K562 (cell line): ENCODE data around the gene AKAP6. TPM values are rescaled to one million over a fixed set of nuclear protein-coding genes. Genes with fewer than 3 reads are reported as not detected.

ENCODE experiments used
- ATAC-seq: fragments of 200-7000 bp; cut with Tn5 transposase; 3 replicates; pipeline ENCODE4 v1.9.1; 2020; ENCODE audit warnings: moderate library complexity
- BruUV-seq: library from RNA; stranded (reverse); fragments of 400-500 nt; replicated peaks from 2 replicates; lab custom pipeline; 2021; lab: Mats Ljungman, UMichigan
- CTCF ChIA-PET: fragments of 300-600 bp; formaldehyde crosslinking; extraction: SDS; loops from one replicate; lab custom pipeline; 2021; ENCODE audit warnings: low intra/inter-chr PET ratio; lab: Yijun Ruan, JAX
- POLR2A ChIA-PET: fragments of 300-600, 350-650 bp; sonication (Branson Sonifier 250); formaldehyde crosslinking; extraction: SDS; loops from one replicate; lab custom pipeline; 2021; ENCODE audit warnings: antibody characterized with exemption, inconsistent platforms; lab: Yijun Ruan, JAX
- DNase-seq, 4 experiments: peaks; one replicate each; pipeline versions ENCODE4 v3.0.0 to v3.0.0-alpha.2; 2011 to 2018; ENCODE audit warnings: low spot score in 3 of 4, mixed read lengths in 3 of 4; ENCODE audit errors: extremely low read depth in 1 of 4
- FAIRE-seq: peaks from 2 replicates; lab custom pipeline; 2011; peaks lifted over from hg19 to GRCh38; lab: Jason Lieb, UNC
- H2AFZ ChIP-seq: 2 replicates; pipeline ENCODE4 v1.6.0; 2011; ENCODE audit warnings: low read depth, low read length, control low read depth, inconsistent platforms
- H3K27ac ChIP-seq: fragments of 200-600 bp; 3 replicates; pipeline ENCODE4 v1.8.0; 2011; ENCODE audit warnings: low read depth, mild to moderate bottlenecking, control low read depth, inconsistent platforms, low read length, moderate library complexity, mixed read lengths; ENCODE audit errors: extremely low read depth
- H3K27me3 ChIP-seq, 2 experiments: fragments of 300-600 bp in 1 of 2; 2 replicates in 1 of 2; 3 replicates in 1 of 2; pipeline versions ENCODE4 v1.6.0 to v1.8.0; 2011; ENCODE audit warnings: inconsistent platforms in 2 of 2, low read length in 2 of 2, mild to moderate bottlenecking in 1 of 2, mixed read lengths in 1 of 2, moderate library complexity in 1 of 2; ENCODE audit not compliant: control insufficient read depth in 2 of 2, insufficient read depth in 2 of 2
- H3K36me3 ChIP-seq: fragments of 300-600 bp; 3 replicates; pipeline ENCODE4 v1.8.0; 2011; ENCODE audit warnings: mild to moderate bottlenecking, low read length, inconsistent platforms; ENCODE audit not compliant: control insufficient read depth, insufficient read depth
- H3K4me1 ChIP-seq, 2 experiments: fragments of 200-600 bp in 1 of 2; replicated peaks in 1 of 2; 2 replicates in 1 of 2; 3 replicates in 1 of 2; pipeline versions ENCODE4 v1.5.1 to v1.8.0; 2011; ENCODE audit warnings: inconsistent platforms in 2 of 2, low read length in 2 of 2, mild to moderate bottlenecking in 1 of 2, mixed read lengths in 1 of 2, moderate library complexity in 1 of 2; ENCODE audit not compliant: control insufficient read depth in 2 of 2, insufficient read depth in 2 of 2
- H3K4me2 ChIP-seq: 2 replicates; pipeline ENCODE4 v1.6.1; 2011; ENCODE audit warnings: low read length, control low read depth, inconsistent platforms, mixed read lengths; ENCODE audit not compliant: insufficient read depth
- H3K4me3 ChIP-seq: fragments of 200-600 bp; sonication (generic), shearing (Covaris generic); 2 replicates; pipeline ENCODE4 v1.5.1; 2016; ENCODE audit warnings: control low read depth, inconsistent platforms
- H3K79me2 ChIP-seq: fragments of 200-600 bp; 3 replicates; pipeline ENCODE4 v1.8.0; 2011; ENCODE audit warnings: low read length, inconsistent platforms; ENCODE audit not compliant: control insufficient read depth, insufficient read depth
- H3K9ac ChIP-seq, 2 experiments: 2 replicates each; pipeline versions ENCODE4 v1.6.0 to v1.6.1; 2011; ENCODE audit warnings: low read depth in 2 of 2, low read length in 2 of 2, control low read depth in 1 of 2, inconsistent platforms in 1 of 2, mild to moderate bottlenecking in 1 of 2, mixed read lengths in 1 of 2; ENCODE audit not compliant: insufficient read depth in 1 of 2
- H3K9me1 ChIP-seq: one replicate; pipeline ENCODE4 v1.6.0; 2011; ENCODE audit warnings: inconsistent platforms, mild to moderate bottlenecking, low read length, moderate library complexity; ENCODE audit not compliant: control insufficient read depth, insufficient read depth
- H3K9me3 ChIP-seq: replicated peaks from 2 replicates; pipeline ENCODE4 v1.5.1; 2011; ENCODE audit warnings: low read depth, low read length, inconsistent platforms; ENCODE audit not compliant: control insufficient read depth, insufficient read depth
- H4K20me1 ChIP-seq: replicated peaks from 2 replicates; pipeline ENCODE4 v1.6.1; 2011; ENCODE audit warnings: low read length, inconsistent platforms, mixed read lengths; ENCODE audit not compliant: control insufficient read depth, insufficient read depth
- ELK1 ChIP-seq: sonication (generic); formaldehyde crosslinking; IDR thresholded peaks from 2 replicates; pipeline ENCODE4 v1.8.1; 2022; ENCODE audit warnings: missing genetic modification reagents
- HMGN3 ChIP-seq: IDR thresholded peaks from 2 replicates; pipeline ENCODE4 v1.6.1; 2011; ENCODE audit warnings: borderline replicate concordance, low read depth, mild to moderate bottlenecking, mixed read lengths, low read length; ENCODE audit not compliant: insufficient read length; ENCODE audit errors: extremely low read depth
- MBD1 ChIP-seq: fragments of 250-450 bp; sonication (Bioruptor Pico); IDR thresholded peaks from 2 replicates; pipeline ENCODE4 v1.8.0; 2022; ENCODE audit warnings: inconsistent platforms
- MCM7 ChIP-seq, 2 experiments: fragments of 450-650 bp; IDR thresholded peaks; 2 replicates each; pipeline ENCODE4 v1.6.1; 2016 to 2018
- TAL1 ChIP-seq: fragments of 450-650 bp; IDR thresholded peaks from 2 replicates; pipeline ENCODE4 v1.6.1; 2016; ENCODE audit warnings: mild to moderate bottlenecking
- ZNF121 ChIP-seq: sonication (generic); formaldehyde crosslinking; conservative IDR thresholded peaks from 2 replicates; pipeline ENCODE4 v1.8.0; 2022; ENCODE audit warnings: missing genetic modification reagents
- ZNF239 ChIP-seq: fragments of 250-450 bp; sonication (Bioruptor Pico); IDR thresholded peaks from 2 replicates; pipeline ENCODE4 v1.4.0; 2020; ENCODE audit warnings: mild to moderate bottlenecking
- WGBS: fragments of 100-300 bp; shearing (Covaris generic); methylation state at CpG from one replicate; pipeline ENCODE4 v1.1.6; 2016; ENCODE audit warnings: low coverage, mixed read lengths; ENCODE audit not compliant: insufficient coverage; ENCODE audit errors: missing lambda C conversion rate; 5-methylcytosine and 5-hydroxymethylcytosine counted together
- in situ Hi-C: fragments of 300-500 bp; cut with MboI; formaldehyde crosslinking; loops from 4 replicates; pipeline ENCODE4 v1.15.0; 2018; ENCODE audit warnings: inconsistent platforms, mixed read lengths
- intact Hi-C: fragments of 100-400 bp; cut with micrococcal nuclease; formaldehyde crosslinking; loops from 2 replicates; pipeline ENCODE4 v1.14.2; 2022
- polyA plus RNA-seq, 8 experiments: library from polyadenylated mRNA; depleted of rRNA in 4 of 8; stranded (reverse) in 5 of 8; unstranded in 3 of 8; fragments of >200 nt; fragmentation: Nextera tagmentation in 2 of 8; fragmentation: Illumina TruSeq in 1 of 8; extraction: Ambion mirVana in 2 of 8; extraction: Trizol in 1 of 8; gene quantifications; 2 replicates each; pipeline versions ENCODE4 v1.2.1 to v1.2.3, GENCODE V29; 2011 to 2014; ENCODE audit warnings: inconsistent platforms in 1 of 8, missing spikeins in 1 of 8
- total RNA-seq, 7 experiments: library from RNA; depleted of rRNA in 6 of 7; stranded (reverse); fragments of >200 nt in 6 of 7; fragmentation: Illumina TruSeq in 2 of 7; extraction: Trizol in 2 of 7; gene quantifications; 2 replicates each; pipeline versions ENCODE4 v1.2.1 to v1.2.3, GENCODE V29; 2011 to 2021; ENCODE audit warnings: low replicate concordance in 1 of 7
- TF ChIP-seq, protein P1 (sequence below): fragments of 250-450 bp; sonication (Bioruptor Pico); IDR thresholded peaks from 2 replicates; pipeline ENCODE4 v1.4.0; 2020; ENCODE audit warnings: mild to moderate bottlenecking
- TF ChIP-seq, protein P2 (sequence below): fragments of 250-450 bp; sonication (Bioruptor Pico); IDR thresholded peaks from 2 replicates; pipeline ENCODE4 v1.4.0; 2020; ENCODE audit warnings: mild to moderate bottlenecking, moderate library complexity
- TF ChIP-seq, protein P3 (sequence below): fragments of 450-650 bp; IDR thresholded peaks from 2 replicates; pipeline ENCODE4 v1.6.1; 2016; ENCODE audit warnings: missing biosample characterization, missing genetic modification characterization

Gene AKAP6
- total and polyA plus RNA-seq, 9 of the 15 experiments (the other 6 are each of a cell fraction or from before 2014, with no cell fraction given): 0.03 to 1.7 (median 0.48) TPM

DNA sequence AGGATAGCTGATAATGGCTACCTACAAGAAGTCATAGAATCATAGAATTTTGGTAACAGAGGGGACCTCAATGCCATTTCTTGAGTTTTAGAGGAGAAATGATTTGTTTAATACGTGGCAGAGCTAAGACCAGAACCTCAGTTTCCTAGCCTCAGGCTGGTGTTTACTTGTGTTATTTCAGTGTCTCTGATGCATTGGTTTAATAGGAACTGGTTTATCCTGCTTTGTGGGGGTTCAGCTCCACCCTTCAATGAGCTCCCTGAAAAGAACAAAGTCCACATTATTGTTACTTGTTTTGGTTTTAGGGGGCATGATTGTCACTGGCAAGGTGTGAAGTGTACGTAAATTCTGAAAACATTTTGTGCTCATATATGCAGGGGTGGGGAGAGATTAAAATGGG is 55.4 kb downstream of the AKAP6 start:
- no TSS peak for BruUV-seq
- TF ChIP-seq MCM7 (IDR thresholded peaks at IDR 0.05) (no peak), TAL1 (no peak), MBD1 (CRISPR knock-in tag) (no peak), HMGN3 (no peak), ELK1 (no peak), ZNF121 (CRISPR knock-in tag) (no peak), ZNF239 (CRISPR knock-in tag) (no peak)
- TF ChIP-seq, protein P1, sequence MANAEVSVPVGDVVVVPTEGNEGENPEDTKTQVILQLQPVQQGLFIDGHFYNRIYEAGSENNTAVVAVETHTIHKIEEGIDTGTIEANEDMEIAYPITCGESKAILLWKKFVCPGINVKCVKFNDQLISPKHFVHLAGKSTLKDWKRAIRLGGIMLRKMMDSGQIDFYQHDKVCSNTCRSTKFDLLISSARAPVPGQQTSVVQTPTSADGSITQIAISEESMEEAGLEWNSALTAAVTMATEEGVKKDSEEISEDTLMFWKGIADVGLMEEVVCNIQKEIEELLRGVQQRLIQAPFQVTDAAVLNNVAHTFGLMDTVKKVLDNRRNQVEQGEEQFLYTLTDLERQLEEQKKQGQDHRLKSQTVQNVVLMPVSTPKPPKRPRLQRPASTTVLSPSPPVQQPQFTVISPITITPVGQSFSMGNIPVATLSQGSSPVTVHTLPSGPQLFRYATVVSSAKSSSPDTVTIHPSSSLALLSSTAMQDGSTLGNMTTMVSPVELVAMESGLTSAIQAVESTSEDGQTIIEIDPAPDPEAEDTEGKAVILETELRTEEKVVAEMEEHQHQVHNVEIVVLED: no peak
- TF ChIP-seq, protein P2, sequence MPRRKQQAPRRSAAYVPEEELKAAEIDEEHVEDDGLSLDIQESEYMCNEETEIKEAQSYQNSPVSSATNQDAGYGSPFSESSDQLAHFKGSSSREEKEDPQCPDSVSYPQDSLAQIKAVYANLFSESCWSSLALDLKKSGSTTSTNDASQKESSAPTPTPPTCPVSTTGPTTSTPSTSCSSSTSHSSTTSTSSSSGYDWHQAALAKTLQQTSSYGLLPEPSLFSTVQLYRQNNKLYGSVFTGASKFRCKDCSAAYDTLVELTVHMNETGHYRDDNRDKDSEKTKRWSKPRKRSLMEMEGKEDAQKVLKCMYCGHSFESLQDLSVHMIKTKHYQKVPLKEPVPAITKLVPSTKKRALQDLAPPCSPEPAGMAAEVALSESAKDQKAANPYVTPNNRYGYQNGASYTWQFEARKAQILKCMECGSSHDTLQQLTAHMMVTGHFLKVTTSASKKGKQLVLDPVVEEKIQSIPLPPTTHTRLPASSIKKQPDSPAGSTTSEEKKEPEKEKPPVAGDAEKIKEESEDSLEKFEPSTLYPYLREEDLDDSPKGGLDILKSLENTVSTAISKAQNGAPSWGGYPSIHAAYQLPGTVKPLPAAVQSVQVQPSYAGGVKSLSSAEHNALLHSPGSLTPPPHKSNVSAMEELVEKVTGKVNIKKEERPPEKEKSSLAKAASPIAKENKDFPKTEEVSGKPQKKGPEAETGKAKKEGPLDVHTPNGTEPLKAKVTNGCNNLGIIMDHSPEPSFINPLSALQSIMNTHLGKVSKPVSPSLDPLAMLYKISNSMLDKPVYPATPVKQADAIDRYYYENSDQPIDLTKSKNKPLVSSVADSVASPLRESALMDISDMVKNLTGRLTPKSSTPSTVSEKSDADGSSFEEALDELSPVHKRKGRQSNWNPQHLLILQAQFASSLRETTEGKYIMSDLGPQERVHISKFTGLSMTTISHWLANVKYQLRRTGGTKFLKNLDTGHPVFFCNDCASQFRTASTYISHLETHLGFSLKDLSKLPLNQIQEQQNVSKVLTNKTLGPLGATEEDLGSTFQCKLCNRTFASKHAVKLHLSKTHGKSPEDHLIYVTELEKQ: no peak
- TF ChIP-seq, protein P3, sequence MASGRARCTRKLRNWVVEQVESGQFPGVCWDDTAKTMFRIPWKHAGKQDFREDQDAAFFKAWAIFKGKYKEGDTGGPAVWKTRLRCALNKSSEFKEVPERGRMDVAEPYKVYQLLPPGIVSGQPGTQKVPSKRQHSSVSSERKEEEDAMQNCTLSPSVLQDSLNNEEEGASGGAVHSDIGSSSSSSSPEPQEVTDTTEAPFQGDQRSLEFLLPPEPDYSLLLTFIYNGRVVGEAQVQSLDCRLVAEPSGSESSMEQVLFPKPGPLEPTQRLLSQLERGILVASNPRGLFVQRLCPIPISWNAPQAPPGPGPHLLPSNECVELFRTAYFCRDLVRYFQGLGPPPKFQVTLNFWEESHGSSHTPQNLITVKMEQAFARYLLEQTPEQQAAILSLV: no peak

More for the DNA sequence above, 55.4 kb downstream of the AKAP6 start:
- no peak overlapping the region for H2AFZ ChIP-seq
- H3K4me3 ChIP-seq: no peak overlapping the region
- H3K4me2 ChIP-seq: no peak overlapping the region
- in situ Hi-C loops (no loop called here), intact Hi-C loops (loop anchor here (10.0 kb wide), 1 partner anchor 50 kb away; no protein-coding TSS in a partner anchor)
- DNase-seq (no peak), FAIRE-seq (no peak), ATAC-seq (no peak)
- no peak overlapping the region for H3K27ac ChIP-seq
- H4K20me1 ChIP-seq: no peaks in the 10 kb centered on the region
- H3K79me2 ChIP-seq: no peaks in the 10 kb centered on the region
- ChIA-PET CTCF (no interaction called here), POLR2A (interaction anchor here (1.3 kb wide), 1 partner anchor 9 kb away, joined by 5 read pairs; no protein-coding TSS in a partner anchor)
- H3K9ac ChIP-seq: no peak overlapping the region
- H3K36me3 ChIP-seq: no peaks in the 10 kb centered on the region
- H3K9me3 ChIP-seq: no peaks in the 10 kb centered on the region
- WGBS: 40% methylated on average over 2 of the region's 2 CpGs
- no peaks in the 10 kb centered on the region for H3K27me3 ChIP-seq
- H3K9me1 ChIP-seq: no peaks in the 10 kb centered on the region
- H3K4me1 ChIP-seq: 0 out of 5 replicates have a peak, but pooled peaks cover 0 to 1% of the 10 kb centered on the region in 2 experiments
